ENCODE data around the gene AFG1L.

- TF ChIP-seq CTCF (IDR thresholded peaks at IDR 0.05; ENCODE audit: borderline replicate concordance, extremely low read depth, low read length, poor library complexity, severe bottlenecking) (no peak), EZH2 (IDR thresholded peaks at IDR 0.05; ENCODE audit: borderline replicate concordance, low read depth, low read length, severe bottlenecking) (no peak)
Measured at GRCh38 chr6:108468346-108468745, 173.5 kb downstream of the AFG1L start.
